Tongue (tissue), 2 donors: ENCODE data around the gene TP63. TPM values are rescaled to one million over a fixed set of nuclear protein-coding genes. Genes with fewer than 3 reads are reported as not detected.

Experiments used
- DNase-seq: peaks from one replicate; pipeline ENCODE4 v3.0.0-alpha.2; 2015
- total RNA-seq: library from RNA; depleted of rRNA; stranded (reverse); fragments of >200 nt; gene quantifications from one replicate; pipeline ENCODE4 v1.2.3, GENCODE V29; 2014

The TP63 gene
- total RNA-seq, 1 donor from 2014 or later: 43.2 TPM

DNA sequence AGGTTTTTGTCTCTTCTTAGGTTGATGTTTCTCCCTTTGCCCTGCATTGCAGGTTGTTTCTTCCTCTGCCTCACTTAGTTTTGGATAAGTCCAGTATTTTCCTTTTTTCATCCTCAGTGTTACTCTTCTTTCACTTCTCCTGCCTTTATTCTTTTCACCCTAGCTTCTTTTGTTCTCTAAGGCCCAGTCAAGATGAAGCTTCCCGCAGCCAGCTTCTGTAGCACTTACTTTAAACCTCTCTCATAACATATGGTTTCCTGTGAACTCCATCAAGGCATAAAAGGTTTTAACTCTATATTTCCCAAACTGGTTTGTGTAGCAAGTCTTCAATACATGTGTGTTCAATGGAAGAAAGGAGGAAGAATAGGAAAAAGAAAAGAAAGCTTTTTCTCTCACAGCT is 54.1 kb downstream of the TP63 start:
- DNase-seq: no peak

DNA sequence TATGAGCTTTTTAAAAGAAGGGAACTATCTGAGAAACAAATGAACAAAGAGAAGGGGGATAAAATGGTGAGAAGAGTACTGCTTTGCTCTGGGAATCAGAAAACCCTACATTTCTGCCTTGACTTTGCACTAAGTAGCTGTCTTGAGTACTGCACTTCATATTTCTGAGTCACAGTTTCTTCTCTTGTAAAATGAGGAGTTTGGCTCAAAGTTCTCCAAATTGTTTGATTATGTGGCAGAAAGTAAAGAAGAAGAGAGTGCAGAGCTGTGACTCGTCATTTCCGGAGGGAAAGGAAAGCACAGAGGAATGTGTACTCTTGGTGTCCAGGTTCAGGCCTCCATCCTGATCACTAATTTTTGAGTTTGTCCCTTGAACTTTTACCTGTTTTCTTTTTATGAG is 54.7 kb downstream of the TP63 start:
- DNase-seq: no peak

DNA sequence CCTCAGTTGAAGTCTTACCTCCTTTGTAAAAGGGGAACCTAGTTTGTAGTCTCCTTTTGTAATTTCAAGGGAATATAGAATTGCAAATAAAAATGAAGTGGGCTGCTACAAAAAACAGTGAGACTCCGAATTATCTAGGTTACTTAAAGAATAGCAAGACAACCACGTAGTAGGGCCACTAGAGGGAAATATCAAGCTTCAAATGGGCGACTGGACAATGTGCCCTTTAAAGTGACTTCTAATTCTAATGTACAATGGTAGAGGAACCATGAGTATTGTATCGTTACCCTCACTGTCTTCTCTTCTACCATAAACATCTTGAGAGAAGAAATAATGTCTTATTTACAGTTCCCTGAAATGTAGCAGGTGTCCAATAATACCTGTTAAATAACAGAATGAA is 56.3 kb downstream of the TP63 start:
- DNase-seq: no peak

DNA sequence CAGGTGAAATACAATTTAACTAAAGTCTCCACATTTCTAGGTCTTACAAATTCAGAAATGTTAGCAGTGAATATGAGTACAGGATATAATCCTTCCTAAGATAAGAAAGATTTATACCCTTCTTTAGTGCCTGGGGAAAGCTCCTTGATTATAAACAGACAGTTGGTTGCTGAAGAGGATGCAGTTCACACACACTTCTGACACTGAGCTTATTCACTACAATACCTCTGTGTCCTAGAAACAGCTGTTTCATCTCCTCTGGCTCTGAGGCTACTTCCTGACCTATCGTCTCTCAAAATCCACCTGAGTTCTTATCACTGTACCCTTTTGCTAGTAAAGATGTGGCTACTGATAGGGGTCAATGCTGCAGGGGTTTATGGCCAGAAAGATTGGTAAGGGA is 57.1 kb downstream of the TP63 start:
- no peak for DNase-seq

DNA sequence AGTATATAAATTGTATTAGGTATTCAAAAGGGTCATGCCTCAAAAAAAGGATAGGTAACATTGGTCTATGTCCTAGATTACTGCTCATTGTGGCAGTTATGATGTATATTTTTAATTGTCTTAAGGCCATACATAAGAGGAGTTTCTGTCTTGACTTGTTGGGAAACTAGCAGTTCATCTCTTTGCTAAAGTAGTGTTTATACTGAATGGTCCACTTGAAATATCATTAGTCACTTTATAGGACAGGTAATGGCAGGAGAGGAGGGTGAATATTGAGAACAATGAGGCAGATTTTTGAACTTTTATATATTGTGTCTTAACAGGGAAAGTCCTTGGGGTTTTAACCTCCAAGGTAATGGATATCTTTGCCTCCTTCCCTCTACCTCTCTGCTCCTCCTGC is 58.4 kb downstream of the TP63 start:
- DNase-seq: no peak

DNA sequence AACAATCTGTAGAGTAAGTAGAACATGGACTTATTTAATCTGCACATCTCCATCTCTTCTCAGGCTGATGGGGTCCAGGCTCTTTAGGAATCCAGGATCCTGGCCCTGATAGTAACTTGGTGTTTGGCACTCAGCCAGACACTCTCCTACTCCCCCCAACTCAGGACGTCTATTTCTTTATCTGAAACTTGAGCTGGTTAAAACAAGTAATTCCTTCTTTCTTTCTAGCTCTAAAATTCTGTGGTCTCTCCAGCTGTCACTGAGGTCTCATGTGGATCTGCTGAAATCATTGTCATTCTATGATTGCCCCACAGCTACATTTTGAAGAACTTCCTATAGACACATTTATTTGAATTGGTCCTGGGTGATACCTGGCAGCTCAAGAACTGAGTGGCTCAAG is 59.0 kb downstream of the TP63 start:
- no peak for DNase-seq

DNA sequence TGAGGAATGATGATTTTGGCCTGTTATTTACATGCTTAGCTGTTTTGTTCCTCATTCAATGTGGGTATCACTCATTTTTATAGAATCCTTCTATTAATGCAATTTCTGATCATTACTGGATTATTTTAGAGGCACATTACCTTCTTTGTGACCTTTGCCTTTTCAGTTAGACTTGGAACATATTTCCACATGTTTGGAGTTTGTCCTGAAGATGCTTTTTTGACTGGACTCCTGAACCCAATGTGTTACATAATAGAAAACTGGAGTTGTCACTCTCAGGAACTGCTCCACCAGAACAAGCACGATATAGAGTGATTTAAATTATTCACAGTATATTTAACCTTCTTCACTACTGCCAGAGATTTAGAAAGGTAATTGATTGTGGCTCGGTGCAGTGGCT is 59.5 kb downstream of the TP63 start:
- DNase-seq: no peak

DNA sequence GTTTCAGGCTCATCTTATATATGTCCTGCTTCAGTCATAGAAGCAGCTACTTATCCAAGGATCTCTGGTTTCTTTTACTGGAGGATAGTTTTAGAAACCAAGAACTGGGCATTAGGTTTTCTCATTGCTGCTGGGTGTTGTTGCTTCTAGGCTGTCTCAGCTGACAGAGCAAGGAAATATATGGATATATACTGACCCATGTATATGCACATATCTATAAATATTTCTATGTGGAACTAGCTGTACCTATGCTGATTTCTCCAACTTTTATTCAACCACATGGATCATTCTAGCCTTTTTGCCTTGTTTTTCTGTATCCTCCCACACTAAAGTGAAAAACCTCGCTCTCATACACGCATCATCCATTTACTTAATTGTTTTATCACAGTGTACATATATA is 64.2 kb downstream of the TP63 start:
- no peak for DNase-seq

DNA sequence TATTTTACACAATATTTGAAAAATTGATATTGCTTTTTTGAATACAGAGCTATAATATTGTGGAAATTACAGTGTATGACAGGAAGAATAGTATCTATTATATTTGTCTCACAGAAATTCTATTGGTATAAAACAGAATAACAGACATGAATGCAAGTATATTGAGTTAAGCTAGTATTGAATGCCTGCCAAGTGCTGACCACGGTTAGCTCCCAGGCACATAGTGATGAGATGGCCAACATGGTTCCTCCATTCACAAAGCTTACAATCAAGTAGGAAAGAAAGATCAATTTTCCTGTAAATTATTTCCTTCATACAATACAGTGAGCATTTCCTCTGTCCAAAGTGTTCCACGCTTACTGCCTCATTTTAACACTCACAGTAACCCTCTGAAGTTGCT is 67.6 kb downstream of the TP63 start:
- DNase-seq: no peak

DNA sequence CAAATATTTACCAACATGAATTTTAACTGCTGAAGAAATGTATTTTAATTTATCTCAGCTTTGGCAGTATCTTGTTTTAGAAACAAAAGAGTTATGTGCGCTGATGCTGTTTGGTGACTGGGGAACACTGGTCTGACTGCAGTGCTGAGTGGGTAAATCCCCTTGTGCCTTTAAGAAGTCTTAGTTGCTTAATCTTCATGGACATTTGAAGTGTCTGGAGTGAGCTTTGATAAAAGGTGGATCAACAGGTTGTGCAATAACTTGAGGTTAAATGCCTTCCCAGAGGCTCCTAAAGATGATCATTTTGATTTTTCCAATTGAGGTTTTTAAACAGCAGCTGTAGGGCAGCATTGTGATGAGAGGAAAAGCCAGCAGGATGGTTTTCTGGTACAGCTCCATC is 68.7 kb downstream of the TP63 start:
- no peak for DNase-seq

DNA sequence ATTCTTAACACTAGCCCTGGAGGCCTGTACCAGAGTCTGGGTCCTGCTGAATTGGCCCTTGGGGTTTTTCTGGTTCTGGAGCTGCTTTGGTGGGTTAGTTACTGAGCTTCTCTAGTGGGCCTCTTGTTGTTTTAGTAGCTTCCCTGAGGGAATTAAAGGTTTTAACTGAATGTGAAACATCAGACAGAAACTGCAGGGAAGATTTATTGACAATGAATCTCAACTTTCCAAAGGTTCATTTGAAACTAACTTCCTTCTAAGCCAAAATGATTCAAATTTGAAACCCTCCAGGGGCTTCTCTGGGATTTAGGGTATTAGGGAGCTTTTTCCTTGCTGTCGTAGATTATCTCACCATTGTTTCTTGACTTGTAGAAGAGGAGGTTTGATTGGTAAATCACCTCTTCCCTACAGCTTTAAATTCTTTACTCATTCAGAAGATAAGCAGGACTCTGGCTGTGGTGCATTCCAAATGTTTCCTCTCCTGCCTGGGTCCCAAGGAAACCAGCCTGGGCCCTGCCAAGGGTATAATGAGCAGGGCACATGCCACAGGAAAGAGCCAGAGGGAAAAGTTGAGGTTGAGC is 71.0 kb downstream of the TP63 start:
- DNase-seq: no peak

DNA sequence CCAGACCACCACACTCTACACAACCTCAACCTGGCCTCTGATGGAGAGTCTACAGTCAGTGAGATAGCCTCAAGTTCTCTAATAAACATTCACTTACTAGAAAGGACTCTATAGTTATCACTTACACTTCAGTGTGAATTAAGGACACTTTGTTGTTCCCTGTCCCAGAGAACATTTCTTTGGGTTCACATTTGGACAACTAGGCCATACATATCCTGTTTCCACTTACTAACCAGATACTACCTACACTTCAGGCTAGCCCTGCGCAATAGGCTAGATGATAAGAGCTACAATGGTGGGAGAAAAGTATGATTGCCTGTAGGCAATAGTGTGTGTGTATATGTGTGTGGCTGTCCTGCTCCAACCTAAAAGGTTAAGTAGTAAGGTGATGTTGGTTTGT is 72.7 kb downstream of the TP63 start:
- no peak for DNase-seq

DNA sequence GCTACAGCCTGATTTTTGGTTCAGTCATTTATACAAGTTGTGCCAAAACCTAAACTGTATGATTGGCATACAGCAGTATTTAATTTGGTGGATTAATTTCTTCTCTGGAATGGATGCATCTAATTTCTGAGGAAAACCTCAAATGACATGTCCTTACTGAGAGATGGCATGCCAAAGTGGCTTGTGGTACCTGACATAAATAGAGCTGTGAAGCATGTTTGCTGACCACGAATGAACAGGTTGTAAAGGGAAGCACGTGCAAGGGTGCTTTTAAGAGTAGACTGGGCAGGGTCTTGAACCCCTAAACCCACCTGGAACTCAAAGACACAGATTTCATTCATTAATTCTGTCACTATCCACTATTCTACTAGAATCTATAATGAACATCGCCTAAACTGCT is 77.2 kb downstream of the TP63 start:
- no peak for DNase-seq

DNA sequence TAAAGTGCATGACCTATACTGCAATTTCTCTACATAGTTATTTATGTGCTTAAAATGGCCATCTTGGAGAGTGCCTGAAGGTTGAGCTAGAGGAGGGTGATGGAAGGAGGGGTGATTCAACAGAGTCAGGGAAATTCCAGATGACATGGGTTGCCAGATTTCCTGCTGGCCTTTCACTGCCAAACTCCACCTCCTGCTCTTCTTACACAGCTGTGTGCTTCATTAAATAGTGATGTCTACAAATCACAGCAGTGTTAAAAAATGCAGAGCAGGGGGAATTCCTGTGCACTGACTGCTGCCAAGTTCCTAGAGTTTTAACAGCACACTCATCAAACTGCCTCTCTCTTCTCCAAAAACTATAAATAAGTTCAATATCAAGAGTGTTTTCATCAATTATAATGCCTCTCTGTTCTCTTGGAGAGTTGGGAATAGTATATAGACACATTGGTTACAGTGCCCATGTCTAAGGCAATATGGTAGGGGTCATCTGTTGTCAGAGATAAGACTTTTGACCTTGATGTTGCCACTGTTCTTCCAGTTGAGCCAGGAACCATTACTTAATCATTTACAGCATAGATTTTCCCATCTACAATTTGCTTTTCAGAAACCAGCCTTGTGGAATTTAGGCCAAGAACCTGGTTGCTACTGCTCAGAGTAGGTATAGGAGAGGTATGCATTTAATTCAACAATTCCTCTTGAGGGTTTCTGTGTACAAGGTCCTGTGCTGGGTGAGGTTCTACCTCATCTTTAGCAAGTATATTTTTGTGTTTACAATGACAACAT is 79.6 kb downstream of the TP63 start:
- DNase-seq: peak; percentile 91

DNA sequence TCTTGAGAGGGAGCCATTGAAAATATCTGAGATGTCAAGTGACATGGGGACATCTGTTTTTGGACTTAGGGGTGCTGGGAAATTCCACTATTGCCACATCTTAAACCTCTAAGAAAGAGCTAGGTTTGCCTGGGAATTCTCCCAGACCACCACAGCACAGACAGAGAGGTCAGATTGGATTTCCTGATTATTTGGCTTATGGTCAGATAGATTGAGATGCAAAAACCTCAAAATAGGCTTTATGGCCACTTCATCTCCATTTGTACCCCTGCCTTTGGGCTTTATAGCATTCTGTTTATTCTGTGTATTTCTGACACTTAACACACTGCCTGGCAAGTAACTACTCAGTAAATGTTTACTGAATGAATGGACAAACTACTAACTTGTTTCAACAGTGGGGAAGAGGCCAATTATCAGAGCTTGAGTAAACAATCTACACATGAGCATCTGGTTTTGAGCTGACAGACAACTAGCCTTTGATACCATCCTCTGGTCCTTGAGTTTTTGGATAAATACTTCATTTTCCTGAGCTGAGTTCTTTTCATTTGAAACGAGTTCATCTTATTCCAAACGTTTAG is 81.8 kb downstream of the TP63 start:
- DNase-seq: no peak

DNA sequence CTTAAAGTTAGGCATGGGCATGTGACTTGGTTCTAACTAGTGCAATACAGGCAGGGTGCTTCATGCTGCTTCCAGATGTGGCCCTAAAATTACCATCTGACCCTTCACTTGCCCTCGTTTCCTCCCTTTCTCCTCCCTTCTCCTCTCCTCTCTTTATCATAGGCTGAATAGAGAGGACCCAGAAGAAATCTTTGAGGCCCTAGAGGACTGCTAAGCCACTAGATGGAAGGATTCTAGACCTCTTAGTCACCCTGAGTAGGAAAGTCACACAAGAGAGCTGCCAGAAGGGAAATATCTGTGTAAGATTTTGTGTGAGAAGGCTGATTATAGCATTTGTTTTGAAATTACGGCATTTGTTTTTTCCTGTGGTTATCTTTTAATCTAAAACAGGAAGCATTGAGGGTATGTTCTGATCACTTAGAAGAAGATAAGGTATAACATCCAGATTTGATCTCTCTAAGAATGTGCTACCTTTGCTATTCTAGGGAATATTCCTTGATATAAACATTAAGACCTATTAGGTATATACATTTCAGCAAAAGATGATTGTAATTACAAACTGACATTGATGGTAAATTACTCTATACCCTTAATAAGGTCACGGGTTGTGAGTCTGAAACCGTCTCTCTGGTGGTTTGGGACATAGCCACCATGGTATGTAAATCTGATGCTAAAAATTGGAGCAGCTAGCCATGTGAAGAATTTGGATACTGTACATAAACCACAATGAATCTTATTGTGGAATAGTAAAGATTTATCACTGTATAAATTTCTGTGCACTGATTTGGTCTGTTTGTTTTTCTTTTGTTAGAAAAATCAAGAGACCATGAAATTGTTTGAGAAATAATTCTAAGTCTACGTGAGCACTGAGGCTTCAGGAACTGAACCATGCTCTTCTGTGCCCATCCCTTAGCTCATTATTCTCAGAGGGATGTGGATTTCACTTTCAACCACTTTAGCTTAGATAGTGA is 84.1 kb downstream of the TP63 start:
- no peak for DNase-seq

DNA sequence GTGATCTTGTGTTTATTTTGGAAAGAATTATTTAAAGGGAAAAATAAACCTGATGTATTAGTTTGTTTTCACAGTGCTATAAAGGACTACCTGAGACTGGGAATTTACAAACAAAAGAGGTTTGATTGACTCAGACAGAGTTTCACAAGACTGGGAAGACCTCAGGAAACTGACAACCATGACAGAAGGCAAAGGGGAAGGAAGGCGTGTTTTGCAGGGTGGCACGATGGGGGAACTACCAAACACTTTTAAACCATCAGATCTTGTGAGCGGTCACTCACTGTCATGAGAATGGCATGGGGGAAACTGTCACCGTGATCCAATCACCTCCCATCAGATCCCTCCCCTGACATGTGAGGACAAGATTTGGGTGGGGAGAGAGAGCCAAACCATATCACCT is 87.0 kb downstream of the TP63 start:
- no peak for DNase-seq

DNA sequence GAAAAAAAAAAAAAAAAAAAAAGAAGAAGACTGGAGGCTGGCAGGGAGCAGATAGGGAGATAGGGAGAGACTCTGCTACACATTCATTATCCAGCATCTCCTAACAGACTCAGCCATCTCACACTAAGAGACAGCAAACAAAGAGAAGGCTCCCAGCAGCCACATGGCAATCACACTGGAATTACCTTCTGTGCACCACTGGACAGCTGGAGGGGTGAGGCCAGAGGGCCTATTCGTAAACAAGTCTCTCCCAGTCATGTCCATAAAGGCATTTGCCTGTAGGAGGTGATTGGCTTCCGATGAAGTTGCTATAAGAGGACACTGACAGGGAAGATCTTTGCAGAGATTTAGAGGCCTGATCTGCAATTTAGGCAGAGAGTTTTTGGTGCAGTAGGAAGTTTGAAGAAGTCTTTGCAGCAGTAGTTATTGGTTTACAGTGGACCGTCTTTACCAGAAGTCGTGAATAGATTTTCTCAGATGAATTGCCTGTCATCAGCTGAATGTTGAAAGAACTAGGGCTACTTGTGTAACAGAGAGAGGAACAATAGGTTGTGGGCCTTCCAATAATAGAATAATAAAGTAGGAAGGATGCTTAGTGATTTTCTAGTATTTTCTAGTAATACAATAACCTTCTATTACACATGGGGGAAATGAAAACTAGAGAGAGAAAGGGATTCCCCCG is 89.7 kb downstream of the TP63 start:
- no peak for DNase-seq

DNA sequence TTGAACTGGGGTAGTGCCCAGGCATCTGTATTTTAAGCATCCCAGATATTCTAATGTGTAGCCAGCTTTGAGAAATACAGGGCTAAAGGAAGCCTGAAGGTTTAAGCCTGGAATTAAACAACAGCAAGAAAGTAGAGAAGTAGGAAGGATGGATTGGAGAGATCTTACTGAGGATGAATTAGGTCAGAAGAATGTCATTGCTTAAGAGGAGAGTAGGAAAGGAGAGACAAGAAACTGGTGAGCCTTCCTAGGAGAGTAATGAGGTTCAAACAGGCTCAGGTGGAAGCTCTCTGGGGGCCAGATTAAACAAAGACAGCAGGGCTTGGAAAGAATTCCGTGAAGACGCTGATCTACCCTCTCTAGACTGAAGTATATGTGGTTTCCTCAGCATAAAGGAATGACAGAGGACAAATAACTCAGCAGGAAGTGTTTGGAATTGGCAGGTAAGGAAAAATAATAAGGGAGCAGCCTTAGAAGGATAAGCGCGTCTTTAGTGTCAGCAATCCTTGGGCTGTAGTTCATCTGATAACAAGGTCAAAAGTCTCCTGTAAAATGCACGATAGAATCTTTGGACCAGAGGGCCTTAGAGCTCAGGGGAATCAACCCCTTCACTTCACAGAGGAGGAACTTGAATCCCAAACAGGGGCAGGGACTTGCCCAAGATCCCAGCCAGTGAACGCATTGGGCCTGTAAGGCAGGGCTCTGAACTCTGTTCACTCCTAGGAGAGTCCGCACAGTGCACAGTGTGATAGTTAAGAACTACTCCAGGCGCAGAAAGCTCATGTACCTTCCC is 90.9 kb downstream of the TP63 start:
- no peak for DNase-seq

DNA sequence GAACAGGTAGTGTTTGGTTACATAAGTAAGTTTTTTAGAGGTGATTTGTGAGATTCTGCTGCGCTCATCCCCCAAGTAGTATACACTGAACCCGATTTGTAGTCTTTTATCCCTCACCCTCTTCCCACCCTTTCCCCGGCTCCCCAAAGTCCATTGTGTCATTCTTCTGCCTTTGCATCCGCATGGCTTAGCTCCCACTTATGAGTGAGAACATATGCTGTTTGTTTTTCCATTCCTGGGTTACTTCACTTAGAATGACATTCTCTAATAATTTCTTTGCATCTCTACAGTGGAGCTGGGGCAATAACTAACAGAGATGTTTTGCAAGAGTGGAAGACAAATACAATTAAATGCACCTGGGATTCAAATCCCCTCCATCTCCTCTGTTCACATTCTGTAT is 93.2 kb downstream of the TP63 start:
- DNase-seq: peak; percentile 78

DNA sequence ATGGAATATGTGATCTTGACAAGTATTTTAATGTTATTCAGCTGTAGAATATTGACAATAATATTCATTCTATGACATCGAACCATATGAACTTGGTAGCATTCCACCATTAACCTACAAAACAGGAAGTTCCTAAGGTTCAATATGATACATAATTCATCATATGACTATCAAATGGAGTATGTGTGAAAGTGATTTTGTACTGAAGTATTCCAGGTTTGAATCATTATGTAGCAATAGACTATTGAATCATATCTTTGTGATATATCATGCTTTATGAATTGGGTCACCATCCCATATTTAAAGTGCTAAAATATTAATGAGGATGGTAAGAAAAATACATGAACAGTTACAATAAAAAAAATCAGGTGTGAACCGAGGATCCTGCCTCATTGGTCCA is 95.1 kb downstream of the TP63 start:
- DNase-seq: no peak
